ENCODE data around the gene NPIPB6.

Gene NPIPB6

DNA sequence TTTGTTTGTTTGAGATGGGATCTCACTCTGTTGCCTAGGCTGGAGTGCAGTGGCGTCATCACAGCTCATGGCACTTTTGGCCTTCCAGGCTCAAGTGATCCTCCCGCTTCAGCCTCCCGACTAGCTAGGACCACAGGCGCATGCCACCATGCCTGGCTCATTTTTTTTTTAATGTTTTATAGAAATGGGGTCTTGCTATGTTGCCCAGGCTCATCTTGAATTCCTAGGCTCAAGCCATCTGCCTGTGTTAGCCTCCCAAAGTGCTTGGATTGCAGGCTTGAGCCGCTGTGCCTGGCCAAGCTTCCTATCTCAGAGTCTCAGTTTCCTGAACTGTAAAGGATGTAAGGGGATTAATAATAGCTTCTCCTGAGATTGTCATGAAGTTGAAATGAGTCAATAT is 63.0 kb downstream of the NPIPB6 start:
- no peak for DNase-seq

DNA sequence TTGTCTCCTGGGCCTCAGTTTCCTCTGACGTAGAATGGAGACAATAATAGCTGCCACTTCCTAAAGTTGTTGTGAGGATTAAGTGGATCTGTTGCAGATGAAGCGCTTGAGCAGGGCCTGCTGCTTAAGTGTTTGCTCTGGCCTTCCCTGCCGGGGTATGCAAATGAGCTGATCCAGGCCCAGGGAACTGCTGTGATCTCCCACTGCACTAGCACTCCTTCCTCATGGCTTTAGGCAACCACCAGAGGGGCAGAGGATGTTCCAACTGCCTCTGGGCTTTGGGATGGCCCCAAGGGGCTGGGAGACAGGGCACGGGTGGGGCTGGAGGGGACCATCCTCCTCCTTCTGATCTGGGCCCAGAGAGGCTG is 64.8 kb downstream of the NPIPB6 start:
- DNase-seq, result no peak

DNA sequence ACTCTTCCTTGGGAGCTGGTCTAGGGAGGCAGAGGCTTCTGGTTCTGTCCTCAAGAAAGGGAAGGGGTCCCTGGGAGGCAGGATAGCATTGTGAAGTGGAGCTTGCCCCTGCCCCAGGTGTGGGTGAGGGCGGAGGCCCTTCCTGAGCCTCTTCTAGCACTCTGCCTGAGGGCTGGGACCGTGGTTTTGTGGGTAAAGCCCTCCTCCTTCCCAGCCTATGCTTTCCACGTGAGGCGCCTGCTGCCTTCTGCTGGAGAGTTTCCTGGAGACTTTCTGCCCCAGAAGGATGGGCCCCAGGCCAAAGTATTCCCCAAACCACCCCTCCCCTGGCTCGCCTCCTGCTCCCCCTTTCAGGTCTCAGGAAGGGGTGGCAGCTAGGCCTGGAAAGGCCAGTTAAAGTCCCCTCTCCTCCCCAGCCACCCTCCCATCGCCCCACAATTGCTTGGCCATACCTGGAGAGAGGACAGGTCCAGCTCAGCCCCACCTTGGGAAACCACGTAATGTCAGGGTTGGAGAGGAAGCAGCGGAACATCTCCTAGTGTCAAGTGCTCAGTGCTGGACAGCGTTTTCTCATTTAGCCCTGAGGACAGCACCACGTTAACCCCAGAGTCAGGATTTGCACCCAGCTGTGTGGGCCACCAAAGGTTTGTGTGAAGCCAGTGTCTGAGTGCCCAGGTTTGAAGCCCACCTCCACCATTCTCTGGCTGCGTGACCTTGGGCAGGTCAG is 65.4 kb downstream of the NPIPB6 start:
- DNase-seq, result no peak

DNA sequence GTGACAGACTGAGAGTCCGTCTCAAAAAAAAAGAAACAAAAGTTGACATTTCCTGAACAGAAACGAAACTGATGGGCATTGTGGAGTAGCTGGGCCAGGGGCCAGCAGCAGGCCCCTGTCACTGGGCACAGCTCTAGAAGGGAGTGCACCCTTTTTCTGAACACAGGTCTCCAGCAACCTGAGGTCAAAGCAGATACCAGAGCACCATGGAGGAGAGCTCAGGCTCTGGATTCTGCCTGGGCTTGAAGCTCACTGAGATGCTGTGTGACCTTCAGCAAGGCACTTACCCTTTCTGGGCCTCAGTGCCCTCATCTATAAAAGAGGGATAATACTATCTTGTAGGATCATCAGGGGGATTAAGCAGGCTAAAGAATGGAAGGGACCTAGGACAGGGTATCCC is 66.0 kb downstream of the NPIPB6 start:
- DNase-seq, result no peak

DNA sequence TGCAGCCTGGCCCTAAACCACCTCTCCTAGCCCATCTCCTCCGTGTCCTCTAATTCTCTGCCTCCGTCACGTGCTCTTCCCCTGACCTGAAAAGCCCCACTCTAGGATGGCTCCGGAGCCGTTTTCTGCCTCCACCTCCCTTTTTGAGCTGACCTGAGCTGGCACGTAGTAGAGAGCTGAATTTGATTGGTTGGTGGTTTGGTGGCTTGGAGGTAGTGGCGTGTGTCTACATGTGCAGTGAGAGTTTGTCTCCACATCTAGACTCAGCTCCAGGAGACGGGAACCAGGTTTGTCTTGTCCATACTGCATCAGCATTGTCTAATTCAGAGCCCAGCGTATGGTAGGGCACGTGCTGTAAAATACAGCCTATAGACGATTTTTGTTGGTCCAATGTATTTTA is 68.0 kb downstream of the NPIPB6 start:
- no peak for DNase-seq

DNA sequence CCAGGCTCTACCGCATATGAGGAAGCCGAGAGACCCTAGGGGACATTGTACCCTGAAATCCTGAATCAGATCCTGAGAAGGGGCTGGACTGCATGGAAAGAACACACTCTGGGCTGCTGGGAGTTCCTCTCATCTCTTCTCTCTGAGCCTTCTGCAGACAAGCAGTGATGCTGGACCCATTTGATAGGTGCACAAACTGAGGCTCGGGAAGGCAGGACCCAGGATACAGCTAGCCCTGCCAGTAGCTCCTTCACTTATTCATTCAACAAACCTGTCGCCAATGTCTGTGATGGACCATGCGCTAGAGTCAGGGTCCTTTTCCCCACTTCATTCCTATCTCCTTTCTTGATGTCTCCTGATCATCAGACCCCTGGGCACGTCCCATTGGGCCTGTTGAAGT is 69.1 kb downstream of the NPIPB6 start:
- no peak for DNase-seq

DNA sequence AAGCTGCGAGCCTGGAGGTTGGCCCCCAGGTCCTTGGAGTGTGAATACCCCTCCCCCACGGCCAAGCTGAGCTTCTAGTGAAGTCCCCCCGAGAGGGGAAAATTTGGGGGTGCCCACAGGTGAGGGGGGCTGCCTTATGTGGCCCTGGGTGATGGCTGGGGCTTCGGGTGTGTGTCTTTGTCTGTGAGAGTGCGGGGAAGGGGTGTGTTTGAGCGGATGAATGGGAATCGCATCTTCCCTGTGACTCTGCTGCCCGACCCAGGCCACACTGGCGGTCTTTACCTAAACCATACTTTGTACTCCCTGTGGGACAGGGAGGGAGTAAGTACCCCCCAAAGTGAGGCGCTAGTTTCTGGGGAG is 69.7 kb downstream of the NPIPB6 start:
- DNase-seq, result no peak

DNA sequence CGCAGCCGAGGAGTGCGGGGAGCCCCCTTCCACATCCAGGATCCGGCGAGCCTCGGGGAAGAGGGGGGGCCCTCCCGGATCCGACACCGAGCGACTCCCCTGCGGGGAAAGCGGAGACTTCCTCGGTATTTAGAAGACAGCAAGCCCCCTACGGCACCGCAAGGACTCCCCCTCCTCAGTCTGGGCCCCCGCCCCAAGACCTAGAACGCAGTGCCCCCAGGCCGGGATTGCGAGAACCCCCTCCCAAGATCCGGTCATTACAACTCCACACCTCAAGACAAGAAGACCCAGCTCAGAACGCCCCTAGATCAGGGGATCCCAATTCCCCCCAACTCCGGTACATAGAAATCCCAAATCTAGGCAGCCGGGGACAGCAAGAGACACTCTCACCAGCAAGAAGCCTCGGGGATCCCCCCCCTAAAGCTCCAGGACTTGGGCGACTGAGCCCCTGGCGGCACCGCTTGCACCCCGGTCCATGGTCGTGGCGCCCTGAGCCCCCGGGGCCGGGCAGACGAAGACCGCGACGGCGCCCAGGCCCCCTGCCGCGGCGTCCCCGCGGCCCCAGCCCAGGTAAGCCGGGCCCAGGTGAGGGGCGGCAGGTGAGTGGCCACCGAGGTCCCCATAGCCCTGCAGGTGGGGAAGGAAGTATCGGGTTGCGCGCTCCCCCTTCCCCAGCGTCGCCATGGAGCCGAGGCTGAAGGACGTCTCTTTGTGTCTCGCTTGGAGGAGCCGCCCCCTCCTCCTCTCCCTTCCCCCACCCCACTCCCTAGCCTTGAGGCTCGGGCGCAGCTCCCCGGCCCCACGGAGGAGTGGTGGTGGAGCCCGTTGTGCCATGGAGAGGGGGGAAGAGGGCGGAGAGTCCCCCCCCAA is 70.3 kb downstream of the NPIPB6 start:
- peak in 17 of 56 donors; percentile 7 to 45 (median 28) for DNase-seq

All from nucleus accumbens (tissue), 56 donors.